ENCODE results near the gene TEKTIP1. TPM values are rescaled to one million over a fixed set of nuclear protein-coding genes. Genes with fewer than 3 reads are reported as not detected.

Gene TEKTIP1
- total and polyA plus RNA-seq, 2 donors: 0.79 TPM; not detected in 1

DNA sequence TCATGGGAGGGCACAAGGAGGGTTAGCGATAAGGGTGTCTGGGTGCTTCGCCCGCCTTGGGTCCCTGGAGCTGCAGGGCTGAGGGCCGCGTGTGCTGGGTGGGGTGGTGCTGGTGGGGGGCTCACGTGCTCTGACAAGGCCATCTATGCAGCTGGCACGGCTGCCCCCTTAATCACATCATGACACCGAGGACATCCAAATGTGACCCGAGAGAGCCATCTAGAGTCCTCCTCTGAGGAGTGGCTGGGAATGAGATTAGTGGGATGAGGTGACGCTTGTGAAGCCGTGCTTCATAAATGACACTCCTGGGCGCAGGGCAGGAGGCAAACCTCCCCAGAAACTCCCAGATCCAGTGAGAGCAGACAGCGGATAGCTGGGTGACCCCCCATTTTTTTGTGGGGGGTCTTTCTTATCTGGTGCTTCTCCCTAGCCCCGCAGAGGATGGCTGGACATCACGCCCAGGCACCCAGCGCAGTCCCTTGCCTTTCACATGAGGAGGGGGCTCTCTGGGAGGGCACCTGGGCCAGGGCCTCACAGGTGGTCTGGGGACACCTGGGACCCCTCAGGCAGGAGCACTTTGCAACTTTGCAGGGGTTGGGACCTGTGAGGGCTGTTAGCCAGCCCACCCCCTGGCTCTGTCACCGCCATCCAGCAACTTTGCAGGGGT is 26.3 kb upstream of the TEKTIP1 start:
- H3K4me3 ChIP-seq (ENCODE audit: low read depth, low read length): no peak overlapping the region
- 88% methylated on average over 17 of the region's 17 CpGs for WGBS
- no peaks in the 10 kb centered on the region for H3K36me3 ChIP-seq (ENCODE audit: insufficient read depth)
- DNase-seq (ENCODE audit: extremely low spot score): no peak
- H3K4me1 ChIP-seq (ENCODE audit: insufficient read depth): no peaks in the 10 kb centered on the region
- no peak overlapping the region for H3K27ac ChIP-seq (ENCODE audit: low read depth)

DNA sequence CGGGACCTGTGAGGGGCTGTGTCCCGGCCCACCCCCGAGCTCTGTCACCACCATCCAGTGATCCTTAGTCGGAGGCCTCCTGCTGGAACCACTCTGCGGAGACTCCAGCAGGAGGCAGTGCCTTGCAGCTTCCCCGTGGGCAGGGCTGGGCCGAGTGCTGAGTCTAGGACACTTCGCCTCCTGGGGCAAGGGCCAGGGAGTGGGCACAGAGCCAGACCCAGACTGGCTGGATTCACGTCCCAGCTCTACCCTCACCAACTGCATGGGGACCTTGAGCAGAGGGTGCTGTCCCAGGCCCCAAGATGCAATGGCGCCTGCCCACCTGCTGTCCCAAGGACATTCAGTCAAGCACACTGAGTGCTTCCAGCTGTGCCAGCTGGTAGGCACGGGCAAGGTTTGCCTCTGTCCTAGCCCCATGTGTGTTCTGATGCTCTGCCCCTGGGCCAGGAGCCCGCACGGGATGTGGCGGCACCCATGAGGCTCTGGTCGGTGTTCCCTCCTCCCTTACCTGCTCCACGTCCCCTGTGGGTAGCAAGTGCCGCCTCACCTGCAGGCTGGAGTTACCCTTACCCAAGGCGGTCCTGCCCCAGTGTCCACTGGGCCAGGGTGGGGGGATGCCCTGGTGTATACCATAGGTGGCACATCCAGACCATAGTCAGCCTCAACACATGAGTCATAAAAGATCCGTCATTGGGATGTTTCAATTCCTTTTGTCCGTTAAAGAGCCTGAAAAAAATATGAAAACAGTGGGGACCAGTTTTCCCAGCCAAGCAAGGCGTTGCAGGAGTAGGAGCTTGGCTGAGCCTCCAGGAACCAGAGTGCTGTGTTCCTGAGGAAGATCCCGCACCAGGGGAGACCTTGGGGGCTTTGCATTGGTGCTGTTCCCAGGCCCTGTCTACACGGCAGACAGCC is 25.5 kb upstream of the TEKTIP1 start:
- H3K27ac ChIP-seq (ENCODE audit: low read depth): no peak overlapping the region
- H3K36me3 ChIP-seq (ENCODE audit: insufficient read depth): no peaks in the 10 kb centered on the region
- no peaks in the 10 kb centered on the region for H3K4me1 ChIP-seq (ENCODE audit: insufficient read depth)
- 84% methylated on average over 23 of the region's 23 CpGs for WGBS
- no peak overlapping the region for H3K4me3 ChIP-seq (ENCODE audit: low read depth, low read length)
- no peak for DNase-seq (ENCODE audit: extremely low spot score)

DNA sequence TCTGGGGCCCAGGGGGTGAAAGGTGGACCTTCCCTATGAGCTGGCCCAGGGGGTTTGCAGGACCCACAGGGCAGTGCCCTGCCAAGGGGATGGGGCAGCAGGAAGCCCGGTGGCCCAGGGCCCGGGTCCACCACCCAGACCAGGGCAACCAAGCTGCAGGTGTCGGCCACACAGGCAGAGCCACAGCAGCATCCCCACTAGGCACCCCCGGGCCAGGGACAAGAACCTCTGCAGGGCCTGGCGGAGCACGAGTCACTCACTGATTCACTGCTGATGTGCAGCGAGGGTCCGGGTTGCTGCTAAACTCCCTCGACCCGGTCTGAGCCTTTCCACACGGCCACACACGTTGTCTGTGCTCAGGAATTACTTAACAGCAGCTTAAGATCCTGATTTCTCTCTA is 24.0 kb upstream of the TEKTIP1 start:
- Histone ChIP-seq H3K4me3 (ENCODE audit: low read depth, low read length) (no peak overlapping the region), H3K4me1 (ENCODE audit: insufficient read depth) (no peaks in the 10 kb centered on the region), H3K27ac (ENCODE audit: low read depth) (no peak overlapping the region), H3K36me3 (ENCODE audit: insufficient read depth) (no peaks in the 10 kb centered on the region)
- no peak for DNase-seq (ENCODE audit: extremely low spot score)
- 75% methylated on average over 12 of the region's 12 CpGs for WGBS

DNA sequence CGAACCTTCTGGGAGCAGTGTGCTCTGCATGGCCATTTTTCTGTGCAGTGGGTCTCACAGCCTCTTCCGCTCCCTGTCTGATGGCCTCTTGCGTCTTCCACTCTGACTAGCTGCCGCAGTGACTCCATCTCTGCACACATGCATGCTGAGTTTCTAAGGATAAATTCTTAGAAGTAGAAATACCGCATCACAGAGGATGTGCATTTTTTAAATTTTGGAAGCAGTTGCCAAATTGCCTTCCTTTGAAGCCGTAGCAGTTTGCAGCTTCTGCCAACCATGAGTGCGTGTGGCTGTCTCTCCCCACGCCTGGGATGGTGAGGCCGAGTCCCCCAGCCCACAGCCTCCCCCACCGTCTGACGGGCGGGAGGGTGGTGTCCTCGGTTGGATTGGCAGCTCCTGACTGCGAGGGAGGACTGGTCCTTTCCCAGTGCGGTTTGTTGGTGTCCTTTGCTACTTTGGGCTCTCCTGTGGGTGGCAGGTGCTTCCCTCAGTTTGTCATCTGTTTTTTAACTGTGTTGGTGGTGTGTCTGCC is 23.0 kb upstream of the TEKTIP1 start:
- no peak for DNase-seq (ENCODE audit: extremely low spot score)
- Histone ChIP-seq H3K4me3 (ENCODE audit: low read depth, low read length) (no peak overlapping the region), H3K27ac (ENCODE audit: low read depth) (no peak overlapping the region), H3K36me3 (ENCODE audit: insufficient read depth) (no peaks in the 10 kb centered on the region), H3K4me1 (ENCODE audit: insufficient read depth) (no peaks in the 10 kb centered on the region)
- WGBS: 69% methylated on average over 15 of the region's 15 CpGs

DNA sequence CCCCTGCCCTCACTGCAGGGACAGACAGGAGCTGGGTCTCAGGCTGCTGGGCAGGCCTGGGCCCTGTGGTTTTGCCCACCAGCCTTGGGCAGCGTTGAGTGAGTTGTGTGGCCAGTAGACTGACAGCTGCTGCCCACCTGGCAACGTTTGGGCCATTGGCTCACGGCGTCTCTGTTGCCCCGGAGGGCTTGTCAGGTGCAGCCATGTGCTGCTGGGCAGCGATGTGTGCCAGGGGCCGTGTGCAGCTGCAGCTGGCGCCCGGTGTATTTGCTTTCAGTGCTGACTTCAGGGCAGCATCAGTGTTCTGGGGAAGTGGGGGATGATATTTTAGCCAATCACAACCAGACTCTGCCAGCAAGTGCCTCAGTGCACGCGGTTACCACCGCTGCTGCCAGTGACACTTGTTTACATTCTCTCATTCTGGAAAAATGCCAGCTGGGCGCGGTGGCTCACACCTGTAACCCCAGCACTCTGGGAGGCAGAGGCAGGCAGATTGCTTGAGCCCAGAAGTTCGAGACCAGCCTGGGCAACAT is 22.2 kb upstream of the TEKTIP1 start:
- Histone ChIP-seq H3K27ac (ENCODE audit: low read depth) (no peak overlapping the region), H3K4me1 (ENCODE audit: insufficient read depth) (no peaks in the 10 kb centered on the region), H3K36me3 (ENCODE audit: insufficient read depth) (no peaks in the 10 kb centered on the region), H3K4me3 (ENCODE audit: low read depth, low read length) (no peak overlapping the region)
- WGBS: 74% methylated on average over 15 of the region's 15 CpGs
- DNase-seq (ENCODE audit: extremely low spot score): no peak

DNA sequence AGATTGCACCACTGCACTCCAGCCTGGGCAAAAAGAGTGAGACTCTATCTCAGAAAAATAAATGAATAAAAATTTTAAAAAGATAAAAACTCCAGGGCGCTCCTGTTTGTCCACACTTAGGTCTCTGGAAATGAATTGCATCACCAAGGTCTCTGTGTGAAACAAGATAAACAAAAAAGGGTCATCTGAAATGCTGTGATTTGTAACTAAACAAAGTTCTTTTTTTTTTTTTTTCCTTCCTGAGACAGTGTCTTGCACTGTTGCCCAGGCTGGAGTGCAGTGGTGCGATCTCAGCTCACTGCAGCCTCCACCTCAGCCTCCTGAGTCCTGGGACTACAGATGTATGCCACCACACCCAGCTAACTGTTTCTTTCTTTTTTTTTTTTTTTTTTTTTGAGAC is 21.3 kb upstream of the TEKTIP1 start:
- H3K4me3 ChIP-seq (ENCODE audit: low read depth, low read length): no peak overlapping the region
- no peaks in the 10 kb centered on the region for H3K4me1 ChIP-seq (ENCODE audit: insufficient read depth)
- DNase-seq (ENCODE audit: extremely low spot score): no peak
- no peaks in the 10 kb centered on the region for H3K36me3 ChIP-seq (ENCODE audit: insufficient read depth)
- 93% methylated on average over 2 of the region's 2 CpGs for WGBS
- no peak overlapping the region for H3K27ac ChIP-seq (ENCODE audit: low read depth)

DNA sequence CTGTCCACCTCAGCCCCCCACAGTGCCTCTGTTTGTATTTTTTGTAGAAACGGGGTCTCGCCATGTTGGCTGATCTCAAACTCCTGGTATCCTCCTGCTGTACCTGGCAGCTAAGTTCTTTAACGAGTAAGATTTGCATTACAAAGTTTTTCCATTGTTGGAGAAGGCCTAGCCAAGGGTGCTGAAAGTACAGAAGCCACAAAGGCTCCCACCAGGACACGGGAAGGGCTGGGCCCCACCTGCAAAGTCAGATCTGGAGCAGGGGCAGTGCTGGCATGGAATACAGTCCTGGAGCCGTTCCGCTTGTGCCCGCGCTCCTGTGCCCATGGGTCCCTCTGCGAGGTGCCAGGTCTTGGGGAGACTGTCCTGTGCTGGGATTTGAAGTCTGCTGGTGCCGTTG is 20.7 kb upstream of the TEKTIP1 start:
- Histone ChIP-seq H3K27ac (ENCODE audit: low read depth) (no peak overlapping the region), H3K4me3 (ENCODE audit: low read depth, low read length) (no peak overlapping the region), H3K36me3 (ENCODE audit: insufficient read depth) (no peaks in the 10 kb centered on the region), H3K4me1 (ENCODE audit: insufficient read depth) (no peaks in the 10 kb centered on the region)
- 84% methylated on average over 10 of the region's 10 CpGs for WGBS
- no peak for DNase-seq (ENCODE audit: extremely low spot score)

DNA sequence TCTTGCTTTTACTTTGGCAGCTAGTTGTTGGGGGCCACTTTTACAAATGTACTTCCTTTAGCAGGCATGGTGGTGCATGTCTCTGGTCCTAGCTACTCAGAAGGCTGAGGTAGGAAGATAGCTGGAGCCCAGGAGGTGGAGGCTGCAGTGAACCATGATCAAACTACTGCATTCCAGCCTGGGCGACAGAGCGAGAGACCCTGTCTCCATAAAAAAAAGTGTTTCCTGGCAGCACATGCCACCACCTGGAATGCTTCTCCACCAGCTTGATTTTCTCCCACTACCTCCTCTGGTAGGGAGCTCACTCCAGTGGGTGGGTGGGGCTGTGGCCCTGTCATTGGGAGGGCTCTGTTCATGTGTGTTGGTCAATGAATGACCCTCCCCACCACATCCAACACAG is 20.3 kb upstream of the TEKTIP1 start:
- DNase-seq (ENCODE audit: extremely low spot score): no peak
- Histone ChIP-seq H3K4me1 (ENCODE audit: insufficient read depth) (no peaks in the 10 kb centered on the region), H3K36me3 (ENCODE audit: insufficient read depth) (no peaks in the 10 kb centered on the region), H3K27ac (ENCODE audit: low read depth) (no peak overlapping the region), H3K4me3 (ENCODE audit: low read depth, low read length) (no peak overlapping the region)
- WGBS: 75% methylated on average over 2 of the region's 2 CpGs

DNA sequence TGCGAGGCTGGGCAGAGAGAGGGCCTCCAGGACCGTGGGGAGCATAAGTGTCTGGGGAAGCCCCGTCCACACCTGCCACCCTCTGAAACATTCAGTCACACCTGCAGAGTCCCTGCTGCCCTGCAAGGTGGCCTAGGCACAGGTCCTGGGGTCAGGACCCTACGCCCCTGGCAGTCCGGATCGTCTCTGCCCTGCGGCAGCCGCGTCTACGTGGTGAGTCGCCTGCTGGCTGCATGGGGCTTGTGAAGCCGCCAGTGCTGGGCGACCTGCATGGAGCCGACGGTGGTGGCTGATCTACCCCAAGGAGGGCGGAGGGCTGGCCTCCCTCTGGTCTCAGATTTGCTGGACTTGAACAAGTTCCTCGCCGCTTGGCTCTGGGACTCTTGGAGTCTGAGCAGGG is 19.8 kb upstream of the TEKTIP1 start:
- Histone ChIP-seq H3K4me3 (ENCODE audit: low read depth, low read length) (no peak overlapping the region), H3K36me3 (ENCODE audit: insufficient read depth) (no peaks in the 10 kb centered on the region), H3K4me1 (ENCODE audit: insufficient read depth) (no peaks in the 10 kb centered on the region), H3K27ac (ENCODE audit: low read depth) (no peak overlapping the region)
- no peak for DNase-seq (ENCODE audit: extremely low spot score)
- WGBS: 89% methylated on average over 18 of the region's 18 CpGs

DNA sequence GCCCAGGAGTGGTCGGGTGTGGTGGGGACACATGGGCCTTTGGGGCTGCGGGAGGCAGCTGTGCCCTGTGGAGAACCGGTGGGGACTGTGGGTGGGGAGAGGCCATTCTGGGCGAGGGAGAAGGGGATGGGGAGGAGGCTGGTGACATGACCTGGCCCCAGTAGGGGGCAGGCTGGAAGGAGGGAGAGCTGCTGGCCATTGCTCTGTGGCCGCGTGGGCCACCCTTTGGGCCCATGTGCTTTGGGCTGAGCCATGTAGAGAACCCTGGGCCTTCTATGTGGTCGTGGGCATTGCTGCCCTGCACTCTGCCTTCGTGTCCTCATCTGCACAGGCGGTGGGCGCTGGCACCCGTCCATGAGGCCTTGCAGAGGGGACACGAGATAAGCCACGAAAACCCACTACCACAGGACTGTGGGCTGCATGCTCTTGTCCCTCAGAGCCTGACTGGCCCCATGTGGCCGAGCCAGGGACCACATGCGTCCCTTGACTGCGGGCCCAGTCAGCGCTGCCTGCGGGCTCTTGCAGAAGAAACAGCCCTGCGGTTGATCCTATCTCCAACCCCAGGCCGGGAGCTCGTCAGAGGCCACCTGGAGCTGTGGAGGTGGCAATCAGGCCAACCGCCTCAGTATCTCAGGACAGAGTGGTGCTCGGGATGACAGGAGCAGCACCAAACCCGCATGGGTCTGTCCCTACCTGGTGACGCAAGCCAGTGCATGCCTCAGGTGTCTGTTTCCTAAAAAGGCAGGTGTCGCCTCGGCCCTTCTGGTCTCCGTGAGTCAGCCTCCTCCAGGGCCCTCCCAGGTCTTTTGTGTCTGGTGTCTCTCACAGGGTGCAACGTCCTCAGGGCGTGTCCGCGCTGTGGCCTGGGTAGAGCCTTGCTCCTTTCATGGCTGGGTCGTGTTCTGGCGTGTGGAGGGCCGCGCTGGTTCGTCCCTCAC is 18.5 kb upstream of the TEKTIP1 start:
- Histone ChIP-seq H3K4me1 (ENCODE audit: insufficient read depth) (no peaks in the 10 kb centered on the region), H3K36me3 (ENCODE audit: insufficient read depth) (no peaks in the 10 kb centered on the region), H3K4me3 (ENCODE audit: low read depth, low read length) (no peak overlapping the region), H3K27ac (ENCODE audit: low read depth) (no peak overlapping the region)
- 84% methylated on average over 37 of the region's 37 CpGs for WGBS
- DNase-seq (ENCODE audit: extremely low spot score): peak; percentile 47

DNA sequence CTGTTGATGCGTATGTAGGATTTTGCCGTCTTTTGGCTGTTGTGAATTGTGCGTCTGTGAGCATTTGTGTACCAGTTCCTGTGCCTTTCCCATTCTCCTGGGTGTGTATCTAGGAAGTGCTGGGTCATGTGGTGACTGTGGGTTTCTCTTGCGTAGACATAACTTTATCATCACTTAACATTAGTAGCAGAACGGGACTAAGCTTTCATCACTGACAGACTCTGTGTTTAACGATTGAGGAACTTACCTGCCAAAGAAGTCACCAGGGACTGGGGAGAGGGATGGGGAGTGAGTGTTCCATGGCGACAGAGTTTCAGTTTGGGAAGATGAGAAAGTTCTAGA is 17.9 kb upstream of the TEKTIP1 start:
- no peak overlapping the region for H3K4me3 ChIP-seq (ENCODE audit: low read depth, low read length)
- no peak overlapping the region for H3K27ac ChIP-seq (ENCODE audit: low read depth)
- 82% methylated on average over 7 of the region's 7 CpGs for WGBS
- no peaks in the 10 kb centered on the region for H3K4me1 ChIP-seq (ENCODE audit: insufficient read depth)
- no peak for DNase-seq (ENCODE audit: extremely low spot score)
- no peaks in the 10 kb centered on the region for H3K36me3 ChIP-seq (ENCODE audit: insufficient read depth)

DNA sequence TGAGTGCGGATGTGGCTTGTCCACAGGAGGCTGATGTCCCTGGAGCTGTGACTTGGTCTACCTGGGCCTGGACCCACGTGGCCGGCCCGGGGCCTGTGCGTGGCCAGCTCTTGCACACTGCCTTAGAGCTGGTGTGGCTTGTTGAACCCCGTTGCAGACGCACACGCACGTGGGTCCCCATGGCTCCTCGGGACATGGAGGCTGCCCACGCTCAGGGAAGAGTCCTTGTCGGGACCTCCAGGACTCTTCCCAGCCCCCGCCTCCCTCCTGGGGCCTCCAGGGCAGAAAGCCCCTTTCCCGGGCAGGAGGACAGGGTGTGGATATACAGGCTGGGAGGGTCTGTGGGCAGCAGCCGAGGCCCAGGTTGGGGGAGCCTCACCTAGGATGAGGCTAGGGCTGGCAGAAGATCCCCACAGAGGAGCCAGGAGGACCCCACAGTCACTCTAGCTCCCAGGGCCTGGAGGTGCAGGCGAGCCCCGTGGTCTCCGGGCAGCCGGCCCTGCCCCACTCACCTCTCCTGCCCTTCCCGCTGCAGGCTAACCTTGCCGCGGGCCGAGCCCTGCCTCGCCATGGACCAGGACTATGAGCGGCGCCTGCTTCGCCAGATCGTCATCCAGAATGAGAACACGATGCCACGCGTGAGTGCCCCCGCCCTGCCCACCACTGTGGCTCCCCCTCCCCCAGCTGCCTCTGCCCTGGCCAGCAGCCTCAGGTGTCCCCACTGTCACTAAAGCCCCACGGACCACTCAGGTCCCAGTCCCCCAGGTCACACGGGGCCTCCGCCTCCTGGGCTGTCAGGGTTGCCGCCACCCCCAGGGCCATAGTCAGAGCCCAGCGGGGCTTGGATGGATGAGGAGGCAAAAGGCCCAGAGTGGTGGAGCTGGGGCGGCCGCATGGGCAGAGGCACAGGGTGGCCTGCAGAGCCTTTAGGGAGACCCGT is 16.3 kb upstream of the TEKTIP1 start:
- Histone ChIP-seq H3K36me3 (ENCODE audit: insufficient read depth) (no peaks in the 10 kb centered on the region), H3K4me3 (ENCODE audit: low read depth, low read length) (no peak overlapping the region), H3K4me1 (ENCODE audit: insufficient read depth) (no peaks in the 10 kb centered on the region), H3K27ac (ENCODE audit: low read depth) (no peak overlapping the region)
- DNase-seq (ENCODE audit: extremely low spot score): no peak
- 93% methylated on average over 40 of the region's 40 CpGs for WGBS

Data from urinary bladder (tissue), 4 donors.